GM21390 (cell line): Measurements from ENCODE around the gene SORCS2.
A peak's percentile ranks its signal among the peaks of the same experiment; 100 is the strongest.

Source experiments
- ATAC-seq: cut with Tn5 transposase; IDR thresholded peaks from one replicate; pipeline ENCODE4 v1.9.1; 2021; ENCODE audit not compliant: unreplicated experiment

SORCS2 gene

GRCh38 chr4:7762376-7763030 lies 570.2 kb downstream of the SORCS2 start:
- no peak for ATAC-seq

- no peak for ATAC-seq
Measured at GRCh38 chr4:7763106-7763505, 570.8 kb downstream of the SORCS2 start.

GRCh38 chr4:7763788-7764187 lies 571.5 kb downstream of the SORCS2 start:
- no peak for ATAC-seq

- ATAC-seq, result no peak
Measured at GRCh38 chr4:7764466-7764865, 572.1 kb downstream of the SORCS2 start.

- no peak for ATAC-seq
Measured at GRCh38 chr4:7765666-7766065, 573.3 kb downstream of the SORCS2 start.

GRCh38 chr4:7766086-7766485 lies 573.7 kb downstream of the SORCS2 start:
- no peak for ATAC-seq

- no peak for ATAC-seq
Measured at GRCh38 chr4:7766661-7767345, 574.5 kb downstream of the SORCS2 start.

GRCh38 chr4:7767526-7767925 lies 575.2 kb downstream of the SORCS2 start:
- no peak for ATAC-seq

GRCh38 chr4:7767966-7768365 lies 575.6 kb downstream of the SORCS2 start:
- ATAC-seq, result no peak

- ATAC-seq, result no peak
Measured at GRCh38 chr4:7768736-7769135, 576.4 kb downstream of the SORCS2 start.

GRCh38 chr4:7769396-7770223 lies 577.3 kb downstream of the SORCS2 start:
- ATAC-seq, result no peak

GRCh38 chr4:7770224-7771050 lies 578.1 kb downstream of the SORCS2 start:
- no peak for ATAC-seq

- no peak for ATAC-seq
Measured at GRCh38 chr4:7771056-7771455, 578.7 kb downstream of the SORCS2 start.

- peak; percentile 90 for ATAC-seq
Measured at GRCh38 chr4:7771541-7772507, 579.5 kb downstream of the SORCS2 start.

GRCh38 chr4:7772711-7773385 lies 580.5 kb downstream of the SORCS2 start:
- no peak for ATAC-seq

- no peak for ATAC-seq
Measured at GRCh38 chr4:7773401-7774180, 581.3 kb downstream of the SORCS2 start.

- ATAC-seq, result no peak
Measured at GRCh38 chr4:7774301-7775294, 582.3 kb downstream of the SORCS2 start.
